ENCODE results near the gene SRRM1.

DNA sequence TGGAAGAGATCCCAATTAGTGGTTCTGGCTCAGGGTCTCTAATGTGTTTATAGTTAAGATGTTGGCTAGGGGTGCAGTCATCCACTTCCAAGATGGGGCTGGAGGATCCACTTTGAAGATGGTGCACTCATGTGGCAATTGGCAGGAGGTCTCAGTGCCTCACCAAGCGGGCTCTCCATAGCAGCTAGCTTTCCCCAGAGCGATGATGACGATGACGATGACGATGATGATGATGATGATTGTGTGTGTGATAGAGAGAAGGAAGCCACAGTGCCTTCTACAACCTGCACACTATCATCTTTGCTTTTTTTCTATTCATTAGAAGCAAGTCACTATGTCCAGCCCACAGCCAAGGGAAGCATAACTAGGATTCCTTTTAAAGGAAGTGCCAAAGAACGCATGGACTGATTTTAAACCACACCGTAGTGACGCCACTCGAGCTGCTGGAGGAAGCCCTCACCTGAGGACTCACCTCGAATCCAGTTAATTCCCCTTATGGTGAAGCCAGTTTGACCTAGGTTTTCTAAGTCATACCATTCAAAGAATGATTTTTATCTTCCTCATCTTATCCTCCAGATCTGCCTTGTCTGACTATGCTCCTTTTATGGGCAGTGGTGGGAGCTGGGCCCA, 49.4 kb downstream of the SRRM1 start:
- TF ChIP-seq, protein P1, sequence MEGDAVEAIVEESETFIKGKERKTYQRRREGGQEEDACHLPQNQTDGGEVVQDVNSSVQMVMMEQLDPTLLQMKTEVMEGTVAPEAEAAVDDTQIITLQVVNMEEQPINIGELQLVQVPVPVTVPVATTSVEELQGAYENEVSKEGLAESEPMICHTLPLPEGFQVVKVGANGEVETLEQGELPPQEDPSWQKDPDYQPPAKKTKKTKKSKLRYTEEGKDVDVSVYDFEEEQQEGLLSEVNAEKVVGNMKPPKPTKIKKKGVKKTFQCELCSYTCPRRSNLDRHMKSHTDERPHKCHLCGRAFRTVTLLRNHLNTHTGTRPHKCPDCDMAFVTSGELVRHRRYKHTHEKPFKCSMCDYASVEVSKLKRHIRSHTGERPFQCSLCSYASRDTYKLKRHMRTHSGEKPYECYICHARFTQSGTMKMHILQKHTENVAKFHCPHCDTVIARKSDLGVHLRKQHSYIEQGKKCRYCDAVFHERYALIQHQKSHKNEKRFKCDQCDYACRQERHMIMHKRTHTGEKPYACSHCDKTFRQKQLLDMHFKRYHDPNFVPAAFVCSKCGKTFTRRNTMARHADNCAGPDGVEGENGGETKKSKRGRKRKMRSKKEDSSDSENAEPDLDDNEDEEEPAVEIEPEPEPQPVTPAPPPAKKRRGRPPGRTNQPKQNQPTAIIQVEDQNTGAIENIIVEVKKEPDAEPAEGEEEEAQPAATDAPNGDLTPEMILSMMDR (IDR thresholded peaks at IDR 0.05) = no peak
- no peak for TF ChIP-seq POLR2A (IDR thresholded peaks at IDR 0.05)

All from heart left ventricle (tissue), 13 donors.